HCT116 (cell line): ENCODE results near the gene BST1. TPM values are rescaled to one million over a fixed set of nuclear protein-coding genes. Genes with fewer than 3 reads are reported as not detected.

Source experiments
- ATAC-seq: fragments of 200-7000 bp; cut with Tn5 transposase; 2 replicates; pipeline ENCODE4 v1.9.1; 2020; ENCODE audit warnings: mild to moderate bottlenecking, moderate library complexity
- BruUV-seq: library from RNA; stranded (reverse); fragments of 400-500 nt; replicated peaks from 2 replicates; lab custom pipeline; 2021; lab: Mats Ljungman, UMichigan
- CTCF ChIA-PET: fragments of 300-600 bp; sonication (Branson Sonifier 250); formaldehyde crosslinking; loops from one replicate; lab custom pipeline; 2021; ENCODE audit warnings: antibody characterized with exemption; lab: Charles Lee
- POLR2A ChIA-PET: fragments of 300-600, 350-600 bp; sonication (Branson Sonifier 250); formaldehyde crosslinking; loops from one replicate; lab custom pipeline; 2021; ENCODE audit warnings: antibody characterized with exemption; lab: Charles Lee
- RAD21 ChIA-PET, 2 experiments: fragments of 300-600 bp; sonication (Branson Sonifier 250); formaldehyde crosslinking; loops; one replicate each; lab custom pipeline; 2023; ENCODE audit warnings: low total read pairs in 2 of 2; ENCODE audit not compliant: uncharacterized antibody in 2 of 2, unreplicated experiment in 2 of 2, low non-redundant PET in 1 of 2; lab: Charles Lee
- DNase-seq: peaks from one replicate; pipeline ENCODE4 v3.0.0-alpha.2; 2010; ENCODE audit warnings: low read depth, low spot score
- H2AFZ ChIP-seq: fragments of 200-600 bp; shearing (Covaris generic), sonication (generic); 2 replicates; pipeline ENCODE4 v1.6.1; 2017; ENCODE audit warnings: low read depth, mixed run types, mixed read lengths, antibody characterized with exemption, low read length; ENCODE audit not compliant: poor library complexity, severe bottlenecking
- H3K27ac ChIP-seq: 2 replicates; pipeline ENCODE4 v1.5.1; 2012; ENCODE audit warnings: low read depth, low read length
- H3K27me3 ChIP-seq: fragments of 200-600 bp; sonication (generic); 2 replicates; pipeline ENCODE4 v1.6.1; 2016; ENCODE audit warnings: mixed run types, low read length, mixed read lengths; ENCODE audit not compliant: insufficient read depth
- H3K36me3 ChIP-seq, 2 experiments: fragments of 200-500 bp in 1 of 2; fragments of 200-600 bp in 1 of 2; sonication (Bioruptor generic) in 1 of 2; sonication (generic) in 1 of 2; 2 replicates each; pipeline versions ENCODE4 v1.5.1 to v1.6.1; 2014 to 2016; ENCODE audit warnings: low read length in 2 of 2, inconsistent platforms in 1 of 2, mixed read lengths in 1 of 2, mixed run types in 1 of 2; ENCODE audit not compliant: insufficient read depth in 2 of 2, control insufficient read depth in 1 of 2
- H3K4me1 ChIP-seq, 2 experiments: fragments of 200-600 bp in 1 of 2; sonication (generic) in 1 of 2; 2 replicates each; pipeline versions ENCODE4 v1.5.1 to v1.6.1; 2012 to 2017; ENCODE audit warnings: low read length in 2 of 2, inconsistent platforms in 1 of 2, mild to moderate bottlenecking in 1 of 2, mixed read lengths in 1 of 2, mixed run types in 1 of 2, moderate library complexity in 1 of 2; ENCODE audit not compliant: insufficient read depth in 2 of 2, control insufficient read depth in 1 of 2
- H3K4me2 ChIP-seq: fragments of 200-600 bp; sonication (generic); 2 replicates; pipeline ENCODE4 v1.6.1; 2017; ENCODE audit warnings: mixed run types, low read length, mixed read lengths
- H3K4me3 ChIP-seq, 2 experiments: fragments of 200-600 bp in 1 of 2; sonication (generic) in 1 of 2; replicated peaks in 1 of 2; 2 replicates each; pipeline ENCODE4 v1.5.1; 2011 to 2016; ENCODE audit warnings: low read length in 2 of 2, control low read depth in 1 of 2, low read depth in 1 of 2, mild to moderate bottlenecking in 1 of 2, mixed read lengths in 1 of 2, mixed run types in 1 of 2
- H3K79me2 ChIP-seq: fragments of 200-600 bp; sonication (generic); 2 replicates; pipeline ENCODE4 v1.6.1; 2017; ENCODE audit warnings: mild to moderate bottlenecking, mixed run types, low read length, moderate library complexity, mixed read lengths; ENCODE audit not compliant: insufficient read depth
- H3K9ac ChIP-seq: fragments of 200-600 bp; sonication (generic); 2 replicates; pipeline ENCODE4 v1.6.1; 2016; ENCODE audit warnings: low read length, mixed read lengths
- H3K9me2 ChIP-seq: fragments of 200-600 bp; sonication (generic), shearing (Covaris generic); 2 replicates; pipeline ENCODE4 v1.6.1; 2017; ENCODE audit warnings: mixed run types, mild to moderate bottlenecking, moderate library complexity; ENCODE audit not compliant: insufficient read depth
- H3K9me3 ChIP-seq, 2 experiments: fragments of 200-500 bp in 1 of 2; fragments of 200-600 bp in 1 of 2; sonication (Bioruptor generic) in 1 of 2; sonication (generic) in 1 of 2; 2 replicates each; pipeline ENCODE4 v1.6.1; 2014 to 2017; ENCODE audit warnings: low read length in 2 of 2, mixed read lengths in 2 of 2, inconsistent platforms in 1 of 2, low read depth in 1 of 2, mild to moderate bottlenecking in 1 of 2, mixed run types in 1 of 2, moderate library complexity in 1 of 2; ENCODE audit not compliant: control insufficient read depth in 1 of 2, insufficient read depth in 1 of 2
- H4K20me1 ChIP-seq: fragments of 200-600 bp; sonication (generic), shearing (Covaris generic); 2 replicates; pipeline ENCODE4 v1.6.1; 2017; ENCODE audit warnings: mixed run types, mild to moderate bottlenecking, moderate library complexity; ENCODE audit not compliant: insufficient read depth
- POLR2A ChIP-seq: IDR thresholded peaks from 2 replicates; pipeline ENCODE4 v1.7.0; 2011; ENCODE audit warnings: borderline replicate concordance; ENCODE audit not compliant: insufficient read depth, insufficient read length; ENCODE audit errors: extremely low read depth
- POLR2AphosphoS5 ChIP-seq: IDR thresholded peaks from 2 replicates; pipeline ENCODE4 v1.6.1; 2011; ENCODE audit warnings: mild to moderate bottlenecking, low read depth, low read length, moderate library complexity
- SIN3A ChIP-seq: IDR thresholded peaks from 2 replicates; pipeline ENCODE4 v1.6.1; 2012; ENCODE audit warnings: low read depth
- SP1 ChIP-seq: IDR thresholded peaks from 2 replicates; pipeline ENCODE4 v1.6.1; 2012; ENCODE audit warnings: low read depth
- TCF7L2 ChIP-seq: IDR thresholded peaks from 2 replicates; pipeline ENCODE4 v1.7.0; 2011; ENCODE audit warnings: borderline replicate concordance, inconsistent platforms; ENCODE audit not compliant: insufficient read depth, insufficient read length; ENCODE audit errors: extremely low read depth
- YY1 ChIP-seq: IDR thresholded peaks from 2 replicates; pipeline ENCODE4 v1.6.1; 2011; ENCODE audit warnings: low read length, low read depth, moderate library complexity, mild to moderate bottlenecking; ENCODE audit not compliant: insufficient replicate concordance; ENCODE audit errors: extremely low read depth
- intact Hi-C: fragments of 100-400 bp; cut with micrococcal nuclease; formaldehyde crosslinking; loops from 2 replicates; pipeline ENCODE4 v1.10.0; 2022
- total RNA-seq: library from RNA; stranded (reverse); gene quantifications from one replicate; pipeline ENCODE4 v1.2.1, GENCODE V29; 2021; ENCODE audit not compliant: unreplicated experiment
- TF ChIP-seq, protein P1 (sequence below): IDR thresholded peaks from 2 replicates; pipeline ENCODE4 v1.6.1; 2012
- TF ChIP-seq, protein P2 (sequence below): IDR thresholded peaks from 2 replicates; pipeline ENCODE4 v1.6.1; 2011; ENCODE audit warnings: mild to moderate bottlenecking, low read length, moderate library complexity; ENCODE audit not compliant: insufficient replicate concordance; ENCODE audit errors: extremely low read depth

Gene BST1
- total RNA-seq, 1 experiment from 2014 or later, result 0.44 TPM

DNA sequence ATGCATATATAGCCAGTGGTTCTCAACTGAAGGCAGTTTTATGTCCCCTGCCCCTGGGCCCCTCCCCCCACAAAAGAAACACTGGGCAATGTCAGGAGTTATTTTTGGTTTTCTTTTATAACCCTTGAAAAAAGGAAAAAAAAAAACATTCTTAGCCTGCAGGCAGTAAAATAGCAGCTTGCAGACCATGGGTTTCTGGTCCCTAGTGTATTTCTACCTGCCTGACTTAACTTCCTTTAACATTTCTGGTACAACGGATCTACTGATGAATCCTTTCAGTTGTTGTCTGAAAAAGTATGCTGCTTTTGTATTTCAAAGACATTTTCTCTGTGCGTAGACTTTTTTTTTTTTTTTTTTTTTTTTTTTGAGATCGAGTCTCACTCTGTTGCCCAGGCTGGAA is 32.3 kb upstream of the BST1 start:
- TF ChIP-seq SIN3A (no peak), POLR2A (no peak)
- TF ChIP-seq, protein P1, sequence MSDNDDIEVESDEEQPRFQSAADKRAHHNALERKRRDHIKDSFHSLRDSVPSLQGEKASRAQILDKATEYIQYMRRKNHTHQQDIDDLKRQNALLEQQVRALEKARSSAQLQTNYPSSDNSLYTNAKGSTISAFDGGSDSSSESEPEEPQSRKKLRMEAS, result no peak
- TF ChIP-seq, protein P2, sequence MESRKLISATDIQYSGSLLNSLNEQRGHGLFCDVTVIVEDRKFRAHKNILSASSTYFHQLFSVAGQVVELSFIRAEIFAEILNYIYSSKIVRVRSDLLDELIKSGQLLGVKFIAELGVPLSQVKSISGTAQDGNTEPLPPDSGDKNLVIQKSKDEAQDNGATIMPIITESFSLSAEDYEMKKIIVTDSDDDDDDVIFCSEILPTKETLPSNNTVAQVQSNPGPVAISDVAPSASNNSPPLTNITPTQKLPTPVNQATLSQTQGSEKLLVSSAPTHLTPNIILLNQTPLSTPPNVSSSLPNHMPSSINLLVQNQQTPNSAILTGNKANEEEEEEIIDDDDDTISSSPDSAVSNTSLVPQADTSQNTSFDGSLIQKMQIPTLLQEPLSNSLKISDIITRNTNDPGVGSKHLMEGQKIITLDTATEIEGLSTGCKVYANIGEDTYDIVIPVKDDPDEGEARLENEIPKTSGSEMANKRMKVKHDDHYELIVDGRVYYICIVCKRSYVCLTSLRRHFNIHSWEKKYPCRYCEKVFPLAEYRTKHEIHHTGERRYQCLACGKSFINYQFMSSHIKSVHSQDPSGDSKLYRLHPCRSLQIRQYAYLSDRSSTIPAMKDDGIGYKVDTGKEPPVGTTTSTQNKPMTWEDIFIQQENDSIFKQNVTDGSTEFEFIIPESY, result no peak
- Histone ChIP-seq H3K27ac (no peak overlapping the region), H3K9me3 (no peaks in the 10 kb centered on the region), H3K4me1 (peaks cover 5 to 29% of the 10 kb centered on the region in 2 experiments; a peak in 3 of 4 replicates), H3K27me3 (no peaks in the 10 kb centered on the region), H3K4me2 (no peak overlapping the region), H3K79me2 (peaks cover 81% of the 10 kb centered on the region), H3K36me3 (no peaks in the 10 kb centered on the region), H4K20me1 (no peaks in the 10 kb centered on the region), H3K4me3 (no peak overlapping the region), H3K9ac (no peak overlapping the region), H3K9me2 (no peaks in the 10 kb centered on the region), H2AFZ (no peak overlapping the region)
- POLR2A ChIA-PET, result interaction anchor here (1.3 kb wide), 1 partner anchor 11 kb away, joined by 6 read pairs; the partner anchor contains the start of gene FAM200B
- DNase-seq (no peak), ATAC-seq (no peak)
- intact Hi-C loops, result no loop called here
- RAD21 ChIA-PET, result no interaction called here
- CTCF ChIA-PET, result no interaction called here
- no TSS peak for BruUV-seq

DNA sequence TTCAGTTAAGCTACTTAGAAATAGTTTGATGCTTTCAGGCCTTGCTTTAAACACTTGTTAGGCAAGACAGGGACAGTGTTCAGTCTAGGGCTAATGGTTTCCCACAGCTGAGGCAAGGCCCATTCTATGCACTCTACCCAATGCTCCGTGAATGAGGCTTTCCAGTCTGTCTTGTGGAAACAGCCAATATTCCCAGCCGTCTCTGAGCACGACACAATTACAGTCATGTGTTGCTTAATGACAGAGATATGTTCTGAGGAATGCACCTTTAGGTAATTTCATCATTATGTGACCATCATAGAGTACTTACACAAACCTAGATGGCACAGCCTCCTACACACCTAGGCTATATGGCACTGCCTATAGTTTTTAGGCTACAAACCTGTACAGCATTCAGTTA is 30.8 kb upstream of the BST1 start:
- no peak for ATAC-seq
- Histone ChIP-seq H3K36me3 (no peaks in the 10 kb centered on the region), H4K20me1 (no peaks in the 10 kb centered on the region), H3K79me2 (peaks cover 93% of the 10 kb centered on the region), H3K4me3 (no peak overlapping the region), H2AFZ (no peak overlapping the region), H3K9me2 (no peaks in the 10 kb centered on the region), H3K27me3 (no peaks in the 10 kb centered on the region), H3K9ac (no peak overlapping the region), H3K27ac (no peak overlapping the region), H3K4me1 (peaks cover 1 to 24% of the 10 kb centered on the region in 2 experiments; a peak in 3 of 4 replicates), H3K4me2 (no peak overlapping the region), H3K9me3 (no peaks in the 10 kb centered on the region)
- RAD21 ChIA-PET, result no interaction called here
- BruUV-seq, result no TSS peak
- CTCF ChIA-PET, result interaction anchor here (1.7 kb wide), 1 partner anchor 9 kb away, joined by 3 read pairs; the partner anchor contains the start of gene FAM200B
- POLR2A ChIA-PET, result no interaction called here
- no peak for TF ChIP-seq TCF7L2
- no peak for TF ChIP-seq YY1
- no peak for TF ChIP-seq POLR2AphosphoS5
- TF ChIP-seq SP1, result no peak
- no peak for TF ChIP-seq POLR2A
- intact Hi-C loops, result no loop called here
- no peak for DNase-seq
